ENCODE results near the gene POLN.

The POLN gene

DNA sequence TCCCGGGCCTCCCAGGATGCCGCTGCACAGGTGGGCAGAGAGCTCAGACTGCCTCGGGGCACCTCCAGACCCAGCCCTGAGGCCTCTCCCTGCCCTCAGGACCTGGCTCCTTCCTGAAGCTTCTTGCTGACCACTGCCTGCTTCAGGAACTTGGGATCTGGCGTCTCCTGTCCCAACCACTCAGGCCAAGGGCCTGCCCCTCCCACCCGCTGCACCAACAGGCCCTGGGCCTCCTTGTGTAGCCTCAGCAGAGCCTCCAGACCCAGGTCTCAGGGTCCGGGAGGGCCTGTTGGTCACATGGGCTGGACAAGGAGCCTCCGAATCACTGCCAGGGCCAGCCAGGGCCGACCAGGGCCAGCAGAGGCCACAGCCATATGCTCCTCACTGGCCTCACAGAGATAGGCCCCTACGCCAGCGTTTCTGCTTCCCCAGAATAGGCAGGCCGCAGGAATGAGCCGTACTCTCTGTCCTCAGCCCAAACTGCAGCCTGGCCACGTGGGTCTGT lies 17.2 kb upstream of the POLN start:
- TF ChIP-seq, protein P1, sequence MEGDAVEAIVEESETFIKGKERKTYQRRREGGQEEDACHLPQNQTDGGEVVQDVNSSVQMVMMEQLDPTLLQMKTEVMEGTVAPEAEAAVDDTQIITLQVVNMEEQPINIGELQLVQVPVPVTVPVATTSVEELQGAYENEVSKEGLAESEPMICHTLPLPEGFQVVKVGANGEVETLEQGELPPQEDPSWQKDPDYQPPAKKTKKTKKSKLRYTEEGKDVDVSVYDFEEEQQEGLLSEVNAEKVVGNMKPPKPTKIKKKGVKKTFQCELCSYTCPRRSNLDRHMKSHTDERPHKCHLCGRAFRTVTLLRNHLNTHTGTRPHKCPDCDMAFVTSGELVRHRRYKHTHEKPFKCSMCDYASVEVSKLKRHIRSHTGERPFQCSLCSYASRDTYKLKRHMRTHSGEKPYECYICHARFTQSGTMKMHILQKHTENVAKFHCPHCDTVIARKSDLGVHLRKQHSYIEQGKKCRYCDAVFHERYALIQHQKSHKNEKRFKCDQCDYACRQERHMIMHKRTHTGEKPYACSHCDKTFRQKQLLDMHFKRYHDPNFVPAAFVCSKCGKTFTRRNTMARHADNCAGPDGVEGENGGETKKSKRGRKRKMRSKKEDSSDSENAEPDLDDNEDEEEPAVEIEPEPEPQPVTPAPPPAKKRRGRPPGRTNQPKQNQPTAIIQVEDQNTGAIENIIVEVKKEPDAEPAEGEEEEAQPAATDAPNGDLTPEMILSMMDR (IDR thresholded peaks at IDR 0.05; ENCODE audit: low read depth, low read length) = no peak
- no peak for DNase-seq (ENCODE audit: low read depth, low spot score)
- no peak overlapping the region for H3K4me3 ChIP-seq (ENCODE audit: low read depth, low read length)
- in situ Hi-C loops (cut with HindIII; ENCODE audit: low sequenced_read_pairs) = no loop called here

DNA sequence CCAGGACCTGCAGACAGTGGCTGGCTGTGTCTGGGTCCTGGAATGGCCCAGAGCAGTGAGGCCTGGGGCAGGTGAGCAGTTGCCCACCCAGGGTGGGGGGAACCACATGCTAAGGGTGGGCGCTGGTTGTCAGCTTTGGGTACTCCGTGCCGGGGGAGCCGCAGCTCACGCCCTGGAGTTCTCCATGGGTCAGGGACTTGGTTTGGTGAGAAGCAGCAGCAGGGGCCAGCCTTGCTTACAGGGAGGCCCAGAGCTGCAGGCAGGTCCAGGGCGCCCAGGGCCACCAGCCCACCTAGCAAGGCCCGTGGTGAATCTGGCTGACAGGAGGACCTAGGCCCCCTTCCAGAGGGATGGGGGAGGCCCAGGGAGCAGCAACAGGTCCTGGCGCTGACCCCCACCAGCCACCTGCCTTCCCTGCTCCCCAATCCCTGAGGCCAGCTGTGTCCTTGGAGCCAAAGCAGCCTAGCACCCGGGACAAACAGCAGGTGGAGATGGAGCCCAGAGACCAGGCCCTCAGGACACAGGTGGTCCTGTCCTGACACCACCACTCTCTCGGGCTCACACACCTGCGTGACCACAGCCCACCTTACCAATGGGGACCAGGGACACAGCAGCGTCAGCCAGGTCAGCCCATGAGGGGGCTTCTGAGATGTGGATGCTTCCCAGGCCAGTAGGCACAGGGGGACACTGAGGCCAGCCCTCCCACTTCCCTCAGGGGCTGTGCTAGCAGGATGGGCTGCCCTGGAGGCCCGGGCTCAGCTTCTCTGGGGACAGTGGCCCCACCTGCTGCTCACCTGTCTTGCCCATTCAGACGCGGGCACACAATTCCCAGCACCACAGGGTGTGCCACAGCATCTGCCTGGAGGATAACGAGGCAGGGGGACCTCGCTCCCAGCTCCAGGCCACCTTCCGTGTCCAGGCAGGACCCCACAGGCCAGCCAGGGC lies 16.4 kb upstream of the POLN start:
- DNase-seq (ENCODE audit: low read depth, low spot score) = no peak
- TF ChIP-seq, protein P1 (IDR thresholded peaks at IDR 0.05; ENCODE audit: low read depth, low read length) = no peak
- in situ Hi-C loops (cut with HindIII; ENCODE audit: low sequenced_read_pairs) = no loop called here
- no peak overlapping the region for H3K4me3 ChIP-seq (ENCODE audit: low read depth, low read length)

DNA sequence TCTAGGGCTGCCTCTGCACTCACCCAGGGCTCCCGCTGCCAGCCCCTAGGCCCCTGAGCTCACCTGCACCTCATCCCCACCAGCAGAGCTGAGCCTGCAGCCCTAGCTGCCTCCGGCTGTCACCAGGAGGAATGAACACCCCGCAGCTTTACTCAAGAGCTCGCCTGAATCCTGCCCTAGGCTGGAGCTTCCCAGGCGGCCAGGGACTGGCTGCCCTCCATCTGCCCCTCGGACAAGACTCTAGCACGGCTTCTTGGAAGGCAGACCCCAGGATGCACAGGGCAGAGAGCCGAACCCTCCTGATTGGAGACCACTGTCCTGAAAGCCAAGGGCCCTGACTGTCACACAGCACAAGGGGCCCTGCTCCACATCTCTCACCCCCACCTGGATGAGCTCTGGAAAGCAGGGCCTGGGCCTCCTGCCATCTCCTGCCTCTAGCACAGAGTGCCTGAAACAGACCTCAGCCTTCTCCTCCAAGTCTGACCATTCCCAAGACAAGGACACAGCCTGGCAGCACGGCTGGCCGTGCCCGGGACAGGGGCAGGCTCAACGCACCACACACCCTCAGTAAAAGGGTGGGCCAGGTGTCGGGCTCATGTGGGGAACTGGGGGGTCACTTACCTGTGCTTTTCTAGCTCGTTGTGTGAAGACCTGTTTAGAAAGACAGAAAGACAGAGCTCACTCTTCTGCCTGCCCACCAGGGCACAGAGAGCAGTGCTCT lies 15.6 kb upstream of the POLN start:
- in situ Hi-C loops (cut with HindIII; ENCODE audit: low sequenced_read_pairs) = no loop called here
- H3K4me3 ChIP-seq (ENCODE audit: low read depth, low read length) = no peak overlapping the region
- TF ChIP-seq, protein P1 (IDR thresholded peaks at IDR 0.05; ENCODE audit: low read depth, low read length) = no peak
- DNase-seq (ENCODE audit: low read depth, low spot score) = no peak

DNA sequence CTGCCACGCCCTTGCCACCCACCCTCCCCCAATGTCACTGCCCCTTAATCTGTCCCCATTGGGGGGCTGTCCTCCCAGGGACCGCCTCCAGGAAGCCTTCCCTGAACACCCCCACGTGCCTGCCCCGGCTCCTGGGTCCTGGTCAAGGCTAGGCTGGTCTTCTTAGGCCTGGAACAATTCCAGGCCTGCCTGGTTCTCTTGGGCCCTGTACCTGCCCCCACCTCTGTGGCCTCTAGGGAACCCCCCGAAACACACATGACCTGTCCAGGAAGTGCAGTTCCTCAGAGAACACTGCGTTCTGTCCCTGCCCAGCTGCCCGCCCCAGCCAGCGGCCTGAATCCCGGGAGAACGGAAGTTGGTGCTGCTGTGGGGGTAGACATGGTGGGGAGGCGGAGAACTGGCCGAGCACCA lies 14.9 kb upstream of the POLN start:
- H3K4me3 ChIP-seq (ENCODE audit: low read depth, low read length) = no peak overlapping the region
- TF ChIP-seq, protein P1 (IDR thresholded peaks at IDR 0.05; ENCODE audit: low read depth, low read length) = no peak
- DNase-seq (ENCODE audit: low read depth, low spot score) = no peak
- in situ Hi-C loops (cut with HindIII; ENCODE audit: low sequenced_read_pairs) = no loop called here

DNA sequence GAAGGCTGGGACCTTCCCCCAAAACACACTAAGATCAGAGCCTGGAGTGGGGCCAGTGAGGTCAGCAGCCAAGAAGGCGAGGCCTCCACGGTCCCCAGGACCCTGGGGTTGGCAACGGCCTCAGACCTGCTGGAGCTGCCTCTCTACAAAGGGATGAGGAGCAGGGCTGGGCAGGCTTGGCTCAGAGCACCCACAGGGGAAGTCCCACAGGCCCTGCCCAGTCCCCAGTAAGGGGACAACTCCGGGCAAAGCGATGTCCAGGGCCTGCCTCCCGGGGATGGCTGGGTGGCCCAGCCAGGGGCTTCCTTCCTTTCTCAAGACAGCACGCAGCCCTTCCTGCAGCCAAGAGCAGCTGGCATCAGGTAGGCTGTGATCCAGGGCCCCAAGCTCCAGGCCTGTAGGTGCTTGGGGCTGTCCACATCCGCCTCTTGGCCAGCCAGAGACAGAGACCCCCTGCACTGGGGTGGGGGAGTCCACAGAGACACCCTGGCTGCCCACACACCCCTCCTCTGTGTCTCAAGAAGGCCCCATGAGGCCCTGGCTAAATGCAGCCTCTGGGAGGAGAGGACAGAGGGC lies 14.3 kb upstream of the POLN start:
- TF ChIP-seq, protein P1 (IDR thresholded peaks at IDR 0.05; ENCODE audit: low read depth, low read length) = no peak
- in situ Hi-C loops (cut with HindIII; ENCODE audit: low sequenced_read_pairs) = no loop called here
- H3K4me3 ChIP-seq (ENCODE audit: low read depth, low read length) = no peak overlapping the region
- no peak for DNase-seq (ENCODE audit: low read depth, low spot score)

DNA sequence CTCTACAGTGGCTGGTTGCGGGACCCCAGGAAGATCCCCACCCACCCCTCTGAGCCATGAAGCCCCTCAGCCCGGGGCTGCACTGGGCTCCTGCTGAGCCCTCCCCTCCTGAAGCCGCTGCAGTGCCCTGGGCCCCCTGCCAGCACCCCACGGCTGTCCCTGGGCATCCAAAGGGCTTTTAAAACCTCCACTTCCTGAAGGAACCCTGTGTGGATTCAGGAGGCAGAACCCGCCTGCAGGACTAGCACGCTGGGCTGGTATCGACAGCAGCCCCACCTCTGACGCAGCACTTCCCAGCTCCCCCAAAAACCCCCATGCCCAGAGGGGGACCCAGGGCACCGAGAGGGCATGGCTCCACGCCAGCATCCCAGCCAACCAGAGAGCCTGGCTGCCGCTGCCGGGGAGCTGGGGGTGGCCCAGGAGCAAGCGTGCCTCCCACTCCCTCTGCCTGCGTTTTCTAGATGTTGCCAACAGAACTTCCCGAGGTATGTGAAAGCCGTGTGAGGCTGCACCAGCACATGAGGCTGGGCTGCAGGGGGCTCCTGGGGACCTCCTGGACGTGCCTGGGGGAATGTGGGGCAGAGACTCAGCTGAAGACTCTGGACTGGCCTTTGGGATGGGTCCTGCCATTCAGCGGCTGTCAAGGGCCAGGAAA lies 13.7 kb upstream of the POLN start:
- in situ Hi-C loops (cut with HindIII; ENCODE audit: low sequenced_read_pairs) = no loop called here
- TF ChIP-seq, protein P1 (IDR thresholded peaks at IDR 0.05; ENCODE audit: low read depth, low read length) = no peak
- H3K4me3 ChIP-seq (ENCODE audit: low read depth, low read length) = no peak overlapping the region
- peak; percentile 56 for DNase-seq (ENCODE audit: low read depth, low spot score)

All from astrocyte of the spinal cord (primary cell).